Hippocampal formation (tissue), 2 donors: ENCODE results near the gene ST6GAL2.

Experiments used
- DNase-seq, 2 donors: peaks; one replicate each; lab custom pipeline; 2025; lab: John Stamatoyannopoulos, UW

Gene ST6GAL2

DNA sequence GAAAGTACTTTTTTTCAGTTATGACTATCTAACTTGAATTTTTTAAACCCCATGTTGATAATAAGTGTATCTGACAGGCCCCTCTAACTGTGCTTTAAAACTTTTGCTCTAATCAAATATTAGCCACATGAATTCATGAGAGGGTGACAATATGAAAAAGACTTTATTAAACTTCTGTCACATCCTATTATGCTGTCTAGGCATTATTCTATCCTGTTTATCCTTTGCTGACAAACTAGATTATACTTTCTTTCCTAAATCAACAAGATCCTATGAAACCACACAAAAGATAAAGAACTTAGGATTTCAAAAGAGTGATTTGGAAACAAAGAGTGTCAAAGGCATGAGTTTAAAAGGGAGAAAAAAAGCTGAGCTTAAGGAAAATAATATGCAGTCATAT, 57.8 kb downstream of the ST6GAL2 start:
- DNase-seq, result no peak

DNA sequence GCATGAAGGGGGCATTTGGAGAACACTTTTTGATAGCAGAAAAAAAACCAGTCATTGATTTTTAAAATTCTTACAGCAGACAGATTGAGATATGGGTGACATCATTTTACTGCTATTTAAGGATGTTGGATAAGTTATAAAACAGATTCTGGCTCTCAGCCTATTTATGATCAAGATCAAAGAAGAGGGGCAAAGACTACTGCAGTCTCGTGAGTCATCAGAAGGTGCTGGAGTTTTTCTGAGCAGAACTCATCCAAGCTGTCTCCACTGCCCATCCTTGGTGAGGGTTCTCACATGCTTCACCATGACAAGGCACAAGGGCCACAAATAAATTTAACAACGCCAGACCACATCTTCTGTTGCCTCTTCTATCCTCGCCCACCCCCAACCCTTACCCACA, 58.8 kb downstream of the ST6GAL2 start:
- no peak for DNase-seq

DNA sequence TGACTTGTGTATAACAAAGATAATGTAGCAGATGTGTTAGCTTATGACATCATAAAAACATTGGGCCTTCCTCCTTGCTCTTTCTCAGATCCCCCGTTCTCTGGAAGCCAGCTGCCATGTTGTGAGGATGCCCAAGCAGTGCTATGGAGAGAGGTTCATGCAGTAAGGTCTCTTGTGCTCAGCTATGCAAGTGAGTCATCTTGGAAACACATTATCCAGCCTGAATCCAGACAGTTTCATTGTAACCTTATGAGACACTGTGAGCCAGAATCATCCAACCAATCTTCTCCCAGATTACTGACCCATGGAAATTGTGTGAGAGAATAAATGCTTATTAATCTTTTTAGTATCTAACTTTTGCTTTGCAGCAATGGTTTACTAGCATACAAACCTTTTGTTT, 60.8 kb downstream of the ST6GAL2 start:
- no peak for DNase-seq

DNA sequence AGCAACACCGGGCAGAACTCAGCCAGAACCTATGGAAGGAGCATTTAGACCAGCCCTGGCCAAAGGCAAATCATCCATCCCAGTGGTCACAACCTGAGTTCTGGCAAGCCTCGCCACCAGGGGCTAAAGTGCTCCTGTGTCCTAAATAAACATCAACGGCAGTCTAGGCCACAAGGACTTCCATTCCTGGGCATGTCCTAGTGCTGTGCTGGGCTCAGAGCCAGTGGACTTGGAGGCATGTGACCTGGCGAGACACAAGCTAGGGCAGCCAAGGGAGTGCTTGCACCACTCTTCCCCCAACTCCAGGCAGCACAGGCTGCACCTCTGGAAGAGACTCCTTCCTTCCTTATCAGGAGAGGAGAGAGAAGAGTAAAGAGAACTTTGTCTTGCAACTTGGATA, 69.0 kb downstream of the ST6GAL2 start:
- peak in 1 of 2 donors; percentile 11 for DNase-seq

DNA sequence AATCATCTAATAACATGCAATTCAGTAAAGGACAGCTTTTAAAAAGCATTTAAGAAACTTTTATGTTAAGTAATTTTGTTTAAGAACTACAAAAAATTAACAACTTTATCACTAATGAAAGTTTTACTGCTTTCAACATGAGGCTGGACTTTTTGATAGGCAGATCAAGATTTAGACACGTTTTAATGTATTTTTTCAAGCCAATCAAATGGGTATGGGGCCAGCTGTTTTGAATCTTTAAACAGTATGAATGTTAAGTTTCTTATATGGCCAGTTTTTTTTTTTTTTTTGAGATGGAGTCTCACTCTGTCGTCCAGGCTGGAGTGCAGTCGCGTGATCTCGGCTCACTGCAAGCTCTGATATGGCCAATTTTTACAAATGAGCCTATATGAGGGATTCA, 73.1 kb downstream of the ST6GAL2 start:
- no peak for DNase-seq

DNA sequence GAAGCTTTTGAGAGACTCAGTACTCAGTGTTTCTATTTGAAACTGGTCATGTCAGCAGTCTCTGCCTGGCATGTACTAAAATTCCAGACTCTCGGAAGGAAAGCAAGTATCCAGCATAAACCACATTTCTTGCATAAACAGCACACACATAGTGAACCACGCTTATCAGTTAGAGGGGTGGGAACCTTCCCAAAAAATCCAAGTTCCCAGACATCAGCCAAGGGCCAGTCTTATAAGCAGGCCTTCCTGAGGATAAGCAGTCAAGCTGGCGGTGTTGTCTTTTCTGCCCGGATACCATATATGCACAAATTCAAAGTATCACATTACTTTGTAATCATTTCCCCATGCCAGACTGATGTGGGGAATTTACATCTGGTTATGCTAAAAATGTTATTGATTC, 73.6 kb downstream of the ST6GAL2 start:
- no peak for DNase-seq

DNA sequence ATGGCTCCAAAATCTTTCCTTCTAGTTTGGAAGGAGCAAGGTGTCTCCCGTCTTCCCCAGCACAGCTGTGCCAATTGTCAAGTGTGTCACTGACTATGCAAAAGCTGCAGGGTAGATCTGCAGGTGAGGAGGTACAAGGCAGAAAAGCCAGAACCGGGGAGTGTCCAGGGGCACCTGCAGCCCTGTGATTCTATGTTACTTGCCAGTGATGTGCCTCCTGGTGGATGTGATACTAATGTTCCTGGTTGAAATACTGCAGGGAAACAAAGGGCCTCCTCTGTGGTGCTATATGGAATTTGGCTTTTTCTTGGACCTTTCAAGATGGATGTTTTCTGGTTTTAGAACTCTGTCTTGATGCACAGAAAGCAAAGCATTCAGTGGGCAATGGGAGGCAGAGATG, 80.3 kb downstream of the ST6GAL2 start:
- no peak for DNase-seq

DNA sequence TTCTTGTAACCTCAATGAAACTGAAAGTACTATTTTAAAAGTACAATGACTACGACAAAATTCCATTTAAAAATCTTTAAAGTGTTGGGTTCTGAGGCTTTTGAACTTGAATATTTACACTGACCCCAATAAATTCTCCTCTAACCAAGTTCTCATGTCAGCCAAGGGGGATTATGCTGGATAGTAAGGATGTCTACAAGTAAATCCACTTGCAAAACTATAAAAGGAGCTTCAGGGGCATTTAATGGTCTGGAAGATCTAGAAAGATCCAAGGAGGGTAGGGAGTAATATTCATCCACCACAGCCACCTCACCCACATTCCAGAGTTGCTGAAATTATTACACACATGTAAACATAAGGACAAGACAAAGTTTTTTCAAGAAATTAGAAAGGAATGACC, 81.8 kb downstream of the ST6GAL2 start:
- no peak for DNase-seq

DNA sequence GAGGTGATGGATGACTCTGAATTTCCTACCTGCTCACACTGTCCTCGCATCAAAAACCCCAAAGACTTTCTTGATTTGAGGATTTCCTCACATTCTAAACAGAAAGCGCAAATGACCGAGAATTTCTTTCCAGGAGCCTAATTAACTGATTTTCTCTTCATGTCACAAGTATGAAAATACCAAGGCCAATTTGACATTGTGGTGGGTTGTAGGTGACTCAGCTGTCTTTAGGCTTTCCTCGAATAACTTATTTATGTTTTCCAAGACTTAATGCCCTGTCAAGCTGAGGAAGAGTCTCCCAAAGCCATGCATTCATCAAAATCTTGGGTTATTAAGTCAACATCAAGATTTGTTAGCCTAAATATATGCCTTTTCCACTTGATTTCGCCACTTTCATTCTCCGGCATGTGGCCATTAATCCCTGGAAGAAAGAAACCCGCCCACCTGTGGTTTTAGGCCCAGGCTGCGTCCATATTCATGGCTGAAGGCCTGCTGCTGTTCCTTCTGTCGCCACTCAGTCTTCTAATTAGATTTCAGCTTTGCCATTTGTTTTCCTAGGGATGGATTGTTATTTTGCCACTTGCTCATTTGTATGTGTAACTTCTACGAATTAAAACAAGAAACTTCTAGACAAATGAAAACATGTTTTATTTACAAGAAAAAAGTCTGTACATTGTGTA, 84.9 kb downstream of the ST6GAL2 start:
- DNase-seq, result no peak

DNA sequence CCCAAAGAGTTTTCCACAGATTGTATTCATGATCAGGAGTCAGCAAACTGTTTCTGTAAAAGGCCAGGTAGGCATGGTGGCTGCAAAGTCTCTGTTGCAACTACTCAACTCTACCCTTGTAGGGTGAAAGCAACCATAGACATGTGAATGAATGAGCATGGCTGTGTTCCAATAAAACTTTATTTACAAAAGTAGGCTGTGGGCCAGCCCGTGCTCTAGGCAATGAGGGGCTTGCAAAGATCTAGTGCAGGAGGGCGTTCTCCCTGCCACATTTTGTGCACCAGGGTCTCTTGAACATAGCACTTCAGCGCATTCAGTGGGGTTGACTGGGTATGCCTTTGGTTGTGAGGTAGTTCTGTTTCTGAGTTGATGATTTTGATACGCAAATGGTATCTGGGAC, 85.8 kb downstream of the ST6GAL2 start:
- no peak for DNase-seq

DNA sequence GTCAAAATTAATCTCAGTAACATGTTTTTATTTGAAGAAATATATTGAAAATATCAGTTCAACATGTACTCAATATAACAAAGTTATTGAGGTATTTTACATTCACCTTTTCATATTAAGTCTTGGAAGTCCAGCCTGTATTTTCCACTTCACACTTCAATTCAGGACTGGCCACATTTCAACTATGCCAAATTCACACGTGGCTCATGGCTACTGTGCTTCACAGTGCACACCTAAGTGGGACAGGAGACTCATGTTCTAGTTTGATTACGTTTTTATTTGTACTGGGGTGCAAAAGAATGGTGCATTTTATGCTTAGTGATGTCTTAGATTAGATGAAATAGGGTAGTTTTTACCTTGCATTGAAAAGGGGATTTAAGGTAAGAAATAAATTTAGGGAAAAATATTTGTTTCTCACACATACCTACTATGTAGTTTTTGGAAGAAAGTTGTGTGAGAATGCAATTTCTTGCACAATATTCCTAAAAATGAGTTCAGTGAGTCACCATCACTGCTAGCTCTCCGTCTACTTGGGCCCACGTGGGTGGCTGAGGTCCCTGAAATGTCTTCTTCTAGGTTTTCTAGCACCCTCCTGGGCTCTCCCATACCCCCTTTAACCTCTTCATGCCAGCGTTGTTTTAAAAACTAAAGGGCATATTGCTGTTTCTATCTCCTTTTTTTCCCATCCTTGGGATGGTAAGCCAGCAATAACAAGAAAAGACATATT, 87.0 kb downstream of the ST6GAL2 start:
- no peak for DNase-seq

DNA sequence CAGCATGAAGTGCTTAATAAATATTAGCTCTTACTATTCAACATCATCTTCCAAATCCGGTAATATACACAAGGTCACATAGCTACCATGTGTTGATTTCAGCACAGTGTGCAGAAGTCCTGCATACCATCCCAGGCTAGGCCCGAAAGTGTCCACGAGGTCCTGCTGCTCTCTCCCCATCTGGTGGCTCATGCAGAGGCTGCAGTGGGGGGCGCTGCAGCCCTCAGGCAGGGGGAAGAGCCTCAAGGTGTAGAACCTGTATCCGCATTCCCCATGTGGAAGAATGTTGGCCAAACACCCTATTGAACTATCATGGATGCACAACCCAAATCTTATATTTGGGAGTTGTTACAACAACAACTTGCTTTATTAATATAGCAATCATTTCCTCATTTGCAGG, 88.5 kb downstream of the ST6GAL2 start:
- DNase-seq, result no peak

DNA sequence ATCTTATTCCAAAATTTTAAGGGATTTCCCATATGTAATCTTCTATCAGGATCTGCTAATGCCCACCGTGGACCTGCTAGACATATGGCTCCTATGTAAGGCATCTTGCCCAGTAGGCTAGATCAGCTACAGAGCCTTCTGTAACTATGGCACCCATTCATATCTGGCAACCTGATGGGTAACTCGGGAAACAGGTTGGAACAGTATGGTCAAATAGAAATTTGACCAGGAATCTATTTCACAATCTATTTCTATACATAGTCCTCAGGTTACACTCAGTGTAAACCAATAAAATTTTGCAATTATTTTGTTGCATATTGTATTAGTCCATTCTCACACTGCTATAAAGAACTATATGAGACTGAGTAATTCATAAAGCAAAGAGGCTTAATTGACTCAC, 93.3 kb downstream of the ST6GAL2 start:
- DNase-seq, result no peak

DNA sequence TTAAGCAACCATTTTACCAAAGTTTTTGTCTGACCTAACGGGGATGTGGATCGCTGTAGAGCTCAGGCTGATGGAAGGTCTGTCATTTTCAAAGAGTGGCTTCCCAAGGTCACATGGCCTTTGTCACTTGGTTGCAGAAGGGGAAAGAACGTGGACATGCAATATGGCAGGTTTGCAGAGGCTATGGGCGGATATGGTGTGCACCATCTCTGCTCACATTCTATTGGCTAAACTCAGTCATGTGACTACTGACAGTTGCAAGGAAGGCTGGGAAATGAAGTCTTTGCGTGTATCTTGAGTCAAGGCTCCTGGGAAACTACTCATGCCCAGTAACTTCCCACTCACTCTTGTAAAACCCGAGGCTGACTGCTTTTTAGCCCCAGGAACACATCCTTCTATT, 96.8 kb downstream of the ST6GAL2 start:
- DNase-seq, result no peak

DNA sequence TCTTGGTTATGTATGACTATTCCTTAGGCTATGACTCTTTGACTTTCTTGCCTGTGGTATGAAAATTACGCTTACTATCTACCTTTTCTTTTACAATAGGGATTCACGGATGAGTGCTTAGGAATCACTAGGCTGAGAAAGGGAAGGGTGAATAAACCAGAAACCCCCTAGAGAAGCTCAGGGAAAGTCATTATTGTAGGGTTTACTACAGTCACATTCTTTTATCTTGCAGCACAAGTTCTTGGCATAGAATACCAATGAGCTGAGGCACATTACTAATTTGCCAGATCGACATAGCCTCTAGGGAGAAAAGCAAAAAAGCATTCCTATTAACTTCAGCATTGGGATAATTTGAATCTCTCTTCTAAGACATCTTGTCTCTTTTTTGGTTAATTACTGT, 103.3 kb downstream of the ST6GAL2 start:
- no peak for DNase-seq

DNA sequence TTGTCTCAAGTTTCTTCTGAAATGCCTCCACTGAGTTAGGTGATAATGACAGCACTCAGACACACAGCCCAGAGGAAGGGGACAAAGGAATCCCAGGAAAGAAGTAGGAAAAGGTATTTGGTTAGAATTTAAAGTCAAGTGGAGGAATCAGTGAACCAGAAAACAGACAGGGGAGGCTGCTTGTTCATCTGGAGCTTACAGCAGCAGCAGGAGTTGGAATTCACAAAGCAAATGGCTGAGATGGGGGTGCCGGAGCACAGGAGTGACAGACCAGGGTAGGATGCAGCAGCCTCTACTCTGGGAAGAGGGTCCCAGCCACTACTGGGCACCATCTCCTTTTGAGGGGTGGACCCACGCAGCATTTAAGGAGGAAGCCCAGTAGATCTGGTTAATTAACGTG, 104.8 kb downstream of the ST6GAL2 start:
- DNase-seq, result no peak

DNA sequence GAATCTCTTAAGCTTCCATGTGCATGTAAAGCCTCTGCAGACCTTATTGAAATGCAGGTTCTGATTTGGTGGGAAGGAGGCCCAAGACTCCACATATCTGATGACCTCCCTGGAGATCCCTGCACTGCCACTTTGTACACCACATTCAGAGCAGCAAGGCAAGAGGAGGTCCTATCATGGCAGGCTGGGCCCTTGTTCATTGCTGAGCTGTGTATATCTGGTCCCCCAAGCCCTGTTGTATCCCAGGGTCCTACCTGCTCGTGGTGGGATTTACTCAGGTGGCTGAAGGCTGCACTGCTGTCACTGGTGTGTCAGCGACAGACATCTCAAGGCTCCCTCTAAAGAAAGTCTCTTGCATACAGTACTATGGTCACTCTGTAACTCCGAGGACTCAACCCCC, 114.2 kb downstream of the ST6GAL2 start:
- no peak for DNase-seq

DNA sequence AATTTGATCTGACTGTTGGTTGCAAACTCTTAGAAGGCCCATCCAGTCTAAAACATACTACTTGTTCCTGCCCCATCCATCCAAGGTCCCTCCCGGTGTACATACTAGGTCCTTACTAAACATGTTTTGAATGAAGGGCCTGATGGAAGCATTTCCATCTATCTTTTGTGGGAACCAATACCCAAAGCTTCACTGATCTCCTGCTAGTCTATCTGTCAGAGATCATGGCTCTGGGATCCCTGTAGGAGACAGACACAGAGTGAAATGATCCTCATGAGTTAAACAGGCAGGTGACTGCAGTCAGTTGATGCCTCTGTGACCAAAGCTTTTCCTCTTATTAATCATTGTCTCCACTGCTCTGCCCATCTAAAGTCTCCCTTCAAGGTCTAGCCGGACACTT, 115.0 kb downstream of the ST6GAL2 start:
- no peak for DNase-seq

DNA sequence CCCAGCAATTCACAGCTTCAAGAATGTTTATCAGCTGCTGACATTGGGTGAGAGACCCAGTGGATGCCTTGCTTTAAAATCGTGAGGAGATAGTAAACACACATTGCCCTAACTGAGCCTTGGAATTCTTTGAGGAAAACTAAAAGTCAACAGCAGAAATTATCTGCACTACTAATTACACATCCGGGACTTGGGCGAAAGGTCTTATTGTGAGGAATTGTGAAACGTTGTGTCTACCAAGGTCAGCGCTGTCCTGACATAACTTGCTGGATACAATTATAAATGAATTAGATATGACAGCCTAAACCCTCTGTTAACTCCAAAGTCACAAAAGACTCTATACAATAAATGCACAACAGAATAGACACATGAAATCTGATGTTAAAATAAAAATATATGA, 121.4 kb downstream of the ST6GAL2 start:
- no peak for DNase-seq

DNA sequence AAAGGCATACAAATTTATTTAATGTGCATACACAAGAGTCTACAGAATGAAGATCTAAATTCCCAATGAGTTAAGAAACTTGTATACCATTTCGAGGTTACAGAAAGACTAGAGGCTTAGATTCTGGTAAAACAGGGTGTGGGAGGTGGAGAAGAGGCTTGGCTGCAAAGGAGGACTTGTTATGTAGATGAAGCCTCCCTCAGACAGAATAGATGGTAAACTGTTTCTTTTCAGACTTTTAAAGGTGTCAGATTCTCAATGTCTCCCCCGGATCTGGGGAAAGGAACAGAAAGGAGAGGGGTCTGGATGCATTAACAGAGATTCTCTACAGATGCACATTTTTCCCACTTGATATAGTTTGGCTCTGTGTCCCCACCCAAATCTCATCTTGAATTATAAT, 126.0 kb downstream of the ST6GAL2 start:
- DNase-seq, result no peak

DNA sequence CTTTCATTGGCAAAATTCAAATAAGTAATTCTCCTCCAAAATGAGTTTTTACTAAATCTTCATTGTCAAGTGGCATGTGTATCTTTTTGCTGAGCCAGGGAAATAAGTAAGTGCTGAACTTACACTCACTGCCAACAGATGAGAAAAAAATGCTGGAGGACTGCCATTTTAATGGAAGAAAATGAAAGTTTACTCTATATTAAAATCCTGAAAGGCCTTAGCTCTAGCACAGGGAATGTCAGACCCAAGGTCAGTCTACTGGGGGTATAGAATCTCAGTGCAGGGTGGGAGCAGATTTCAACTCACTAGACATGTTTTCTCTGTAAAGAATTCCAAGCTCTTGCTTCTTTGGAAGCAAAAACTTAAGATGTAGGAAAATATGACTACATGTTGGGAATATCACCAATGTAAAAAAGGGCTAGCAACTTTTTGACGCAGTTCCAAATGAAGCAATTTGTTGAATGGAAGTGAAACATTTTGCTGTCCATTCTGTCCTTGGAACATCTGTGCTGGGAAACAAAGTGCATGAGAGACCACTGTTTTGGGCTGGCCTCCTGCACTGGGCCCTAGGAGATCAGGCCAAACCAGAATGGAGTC, 127.0 kb downstream of the ST6GAL2 start:
- no peak for DNase-seq
